Esophagus squamous epithelium (tissue), 5 donors: ENCODE measurements around the gene CD163L1. TPM values are rescaled to one million over a fixed set of nuclear protein-coding genes. Genes with fewer than 3 reads are reported as not detected.
"Not testable (repeated sequence)": the region's sequence is repeated elsewhere in the genome, so short reads cannot be mapped to it uniquely, and the experiment has no call there.

Experiments
- DNase-seq: peaks from one replicate; lab custom pipeline; 2025; lab: John Stamatoyannopoulos, UW
- H3K27ac ChIP-seq, 4 donors: fragments of 200-600 bp; sonication (generic); one replicate each; pipeline ENCODE4 v1.5.1; 2016 to 2019; ENCODE audit warnings: mild to moderate bottlenecking in 1 of 4
- H3K27me3 ChIP-seq, 4 donors: fragments of 200-600 bp; sonication (generic); 1 replicate in 3 of 4; 2 replicates in 1 of 4; pipeline versions ENCODE4 v1.5.1 to v1.6.0; 2017 to 2021; ENCODE audit warnings: antibody characterized with exemption in 1 of 4
- H3K36me3 ChIP-seq, 3 donors: fragments of 200-600 bp; sonication (generic); one replicate each; pipeline ENCODE4 v1.5.1; 2016 to 2019
- H3K4me1 ChIP-seq, 3 donors: fragments of 200-600 bp; sonication (generic); one replicate each; pipeline ENCODE4 v1.5.1; 2017 to 2019
- H3K4me3 ChIP-seq, 4 donors: fragments of 200-600 bp; sonication (generic); 1 replicate in 3 of 4; 2 replicates in 1 of 4; pipeline ENCODE4 v1.5.1; 2016 to 2019; ENCODE audit warnings: mild to moderate bottlenecking in 2 of 4, moderate library complexity in 1 of 4
- H3K9me3 ChIP-seq, 3 donors: fragments of 200-600 bp; sonication (generic); one replicate each; pipeline ENCODE4 v1.5.1; 2016 to 2019
- CTCF ChIP-seq, 6 experiments: fragments of 450-650 bp in 4 of 6; fragments of 200-600 bp in 2 of 6; sonication (generic) in 2 of 6; IDR thresholded peaks; one replicate each; pipeline ENCODE4 v1.5.1; 2016 to 2019; ENCODE audit warnings: antibody characterized with exemption in 6 of 6, mild to moderate bottlenecking in 4 of 6, moderate library complexity in 4 of 6
- POLR2A ChIP-seq, 4 donors: fragments of 450-650 bp; IDR thresholded peaks; one replicate each; pipeline ENCODE4 v1.6.1; 2017; ENCODE audit warnings: antibody characterized with exemption in 4 of 4, mild to moderate bottlenecking in 4 of 4, moderate library complexity in 3 of 4
- WGBS, 2 donors: methylation state at CpG; one replicate each; pipeline ENCODE4 v1.1.5; 2018; 5-methylcytosine and 5-hydroxymethylcytosine counted together
- intact Hi-C: fragments of 100-400 bp; cut with DNase I; formaldehyde crosslinking; loops from one replicate; pipeline ENCODE4 v1.15.0; 2022
- total RNA-seq, 4 donors: library from RNA; depleted of rRNA; stranded (reverse); fragments of >200 nt; gene quantifications; one replicate each; pipeline ENCODE4 v1.1.0, GENCODE V29; 2016
- donor health status: DM: yes; HTN: yes; CAD: no.

Gene CD163L1
- total RNA-seq, 4 donors from 2014 or later: 0.15 to 2.8 (median 1.1) TPM

DNA sequence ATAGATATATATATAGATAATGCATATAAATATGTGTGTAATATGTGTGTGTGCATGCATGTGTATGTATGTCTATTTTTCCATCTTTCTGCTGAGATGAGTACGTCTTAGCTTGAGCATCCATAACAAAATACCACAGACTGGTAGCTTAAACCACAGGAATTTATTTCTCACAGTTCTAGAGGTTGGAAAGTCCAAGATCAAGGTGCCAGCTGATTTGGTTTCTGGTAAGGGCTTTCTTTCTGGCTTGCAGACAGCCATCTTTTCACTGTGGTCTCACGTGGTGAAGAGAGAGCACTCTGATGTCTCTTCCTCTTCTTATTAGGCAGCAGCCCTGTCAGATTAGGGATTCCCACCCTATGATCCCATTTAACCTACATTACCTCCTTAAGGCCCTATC, 92.8 kb downstream of the CD163L1 start:
- H3K36me3 ChIP-seq: no peaks in the 10 kb centered on the region
- no peaks in the 10 kb centered on the region for H3K27me3 ChIP-seq
- H3K4me3 ChIP-seq: no peak overlapping the region
- 33 to 44% methylated on average over 2 of the region's 2 CpGs for WGBS, 2 donors
- H3K4me1 ChIP-seq: no peaks in the 10 kb centered on the region
- no peak for DNase-seq
- TF ChIP-seq CTCF (IDR thresholded peaks at IDR 0.05): no peak
- TF ChIP-seq POLR2A (IDR thresholded peaks at IDR 0.05): no peak
- H3K27ac ChIP-seq: no peak overlapping the region
- H3K9me3 ChIP-seq: no peaks in the 10 kb centered on the region
- intact Hi-C loops: no loop called here

DNA sequence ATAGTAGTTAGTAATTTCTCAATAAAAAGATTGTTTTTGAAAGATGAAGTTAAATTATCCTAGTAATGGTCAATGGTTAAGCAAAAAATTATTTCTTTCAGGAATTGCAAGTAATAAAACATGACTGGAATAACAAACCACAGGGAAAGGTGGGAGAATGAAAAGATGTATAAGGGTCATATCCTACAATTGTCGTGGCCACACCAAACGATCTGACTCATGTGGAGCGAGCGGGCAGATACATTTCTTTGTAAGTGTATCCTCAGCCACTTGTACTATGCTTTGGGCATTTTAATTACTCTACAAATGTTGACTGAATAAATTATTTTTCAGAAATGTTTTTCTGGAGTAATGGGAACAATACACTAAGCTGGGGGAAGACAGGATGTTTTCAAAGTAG, 94.5 kb downstream of the CD163L1 start:
- H3K27me3 ChIP-seq: no peaks in the 10 kb centered on the region
- H3K36me3 ChIP-seq: no peaks in the 10 kb centered on the region
- WGBS, 2 donors: 88 to 90% methylated on average over 4 of the region's 4 CpGs
- peaks cover 0 to 8% (median 5%) of the 10 kb centered on the region in 3 donors for H3K9me3 ChIP-seq
- no peak for TF ChIP-seq CTCF (IDR thresholded peaks at IDR 0.05)
- no peak for TF ChIP-seq POLR2A (IDR thresholded peaks at IDR 0.05)
- no peaks in the 10 kb centered on the region for H3K4me1 ChIP-seq
- no peak overlapping the region for H3K27ac ChIP-seq
- intact Hi-C loops: no loop called here
- H3K4me3 ChIP-seq: no peak overlapping the region
- DNase-seq: no peak

- Histone ChIP-seq H3K27ac (no peak overlapping the region), H3K36me3 (no peaks in the 10 kb centered on the region), H3K27me3 (no peaks in the 10 kb centered on the region), H3K4me1 (no peaks in the 10 kb centered on the region), H3K9me3 (peaks cover 0 to 14% (median 5%) of the 10 kb centered on the region in 3 donors), H3K4me3 (no peak overlapping the region)
- intact Hi-C loops: no loop called here
- DNase-seq: no peak
- TF ChIP-seq POLR2A (IDR thresholded peaks at IDR 0.05) (no peak), CTCF (IDR thresholded peaks at IDR 0.05) (no peak)
- 69 to 85% methylated on average over 6 of the region's 6 CpGs for WGBS, 2 donors
Measured at GRCh38 chr12:7346551-7347225, 97.3 kb downstream of the CD163L1 start.

DNA sequence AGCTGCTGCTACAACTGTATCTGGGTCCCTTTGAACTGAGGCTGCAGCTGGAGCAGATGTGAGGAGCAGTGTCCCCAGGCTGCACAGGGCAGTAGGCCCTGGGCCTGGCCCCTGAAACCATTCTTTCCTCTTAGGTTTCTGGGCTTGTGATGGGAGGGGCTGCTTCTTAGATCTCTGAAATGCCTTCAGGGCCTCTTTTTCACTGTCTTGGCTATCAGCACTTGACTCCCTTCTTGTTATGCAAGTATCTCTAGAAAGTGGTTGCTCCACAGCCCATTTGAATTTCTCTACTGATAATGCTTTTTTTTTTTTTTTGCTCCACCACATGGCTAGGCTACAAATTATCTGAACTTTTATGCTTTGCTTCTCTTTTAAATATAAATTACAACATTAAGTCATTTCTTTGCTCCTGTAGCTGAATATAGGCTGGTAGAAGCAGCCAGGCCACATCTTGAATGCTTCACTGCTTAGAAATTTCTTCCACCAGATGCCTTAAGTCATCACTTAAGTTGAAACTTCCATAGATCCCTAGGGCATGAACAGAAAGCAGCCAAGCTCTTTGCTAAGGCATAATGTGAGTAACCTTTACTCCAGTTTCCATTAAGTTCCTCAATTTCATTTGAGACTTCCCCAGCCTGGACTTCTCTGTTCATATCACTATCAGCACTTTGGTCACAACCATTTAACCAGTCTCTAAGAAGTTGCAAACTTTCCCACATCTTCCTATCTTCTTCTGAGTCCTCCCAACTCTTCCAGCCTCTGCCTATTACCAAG, 98.9 kb downstream of the CD163L1 start:
- Histone ChIP-seq H3K27me3 (no peaks in the 10 kb centered on the region), H3K27ac (no peak overlapping the region), H3K4me1 (no peaks in the 10 kb centered on the region), H3K4me3 (no peak overlapping the region), H3K9me3 (peaks cover 0 to 14% (median 5%) of the 10 kb centered on the region in 3 donors), H3K36me3 (no peaks in the 10 kb centered on the region)
- DNase-seq: no peak
- intact Hi-C loops: no loop called here
- TF ChIP-seq POLR2A (IDR thresholded peaks at IDR 0.05): no peak
- TF ChIP-seq CTCF (IDR thresholded peaks at IDR 0.05): no peak

DNA sequence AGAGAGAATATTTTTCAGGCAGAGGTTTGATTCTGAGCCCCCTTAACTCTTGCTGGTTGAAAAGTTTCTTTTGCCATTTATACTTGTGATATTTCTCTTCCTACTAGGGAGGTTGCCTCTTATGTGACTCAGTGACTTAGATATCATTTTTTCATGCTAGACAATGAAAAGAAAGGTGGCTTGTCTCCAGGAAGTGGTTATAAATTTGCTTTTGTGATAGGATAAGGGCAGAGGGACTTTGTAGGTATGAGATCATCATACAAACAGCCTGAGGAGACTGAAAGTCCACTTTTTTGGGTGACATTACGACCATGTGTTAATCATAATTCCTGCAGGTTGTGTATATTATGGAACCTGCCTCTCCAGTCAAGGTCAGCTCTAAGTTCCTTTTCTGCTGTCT, 104.3 kb downstream of the CD163L1 start:
- TF ChIP-seq POLR2A (IDR thresholded peaks at IDR 0.05) (no peak), CTCF (IDR thresholded peaks at IDR 0.05) (no peak)
- Histone ChIP-seq H3K4me1 (no peaks in the 10 kb centered on the region), H3K27ac (no peak overlapping the region), H3K9me3 (peaks cover 0 to 9% (median 2%) of the 10 kb centered on the region in 3 donors), H3K27me3 (no peaks in the 10 kb centered on the region), H3K36me3 (no peaks in the 10 kb centered on the region), H3K4me3 (no peak overlapping the region)
- no peak for DNase-seq
- WGBS, 2 donors: 65 to 67% methylated on average over 1 of the region's 1 CpG
- intact Hi-C loops: no loop called here

DNA sequence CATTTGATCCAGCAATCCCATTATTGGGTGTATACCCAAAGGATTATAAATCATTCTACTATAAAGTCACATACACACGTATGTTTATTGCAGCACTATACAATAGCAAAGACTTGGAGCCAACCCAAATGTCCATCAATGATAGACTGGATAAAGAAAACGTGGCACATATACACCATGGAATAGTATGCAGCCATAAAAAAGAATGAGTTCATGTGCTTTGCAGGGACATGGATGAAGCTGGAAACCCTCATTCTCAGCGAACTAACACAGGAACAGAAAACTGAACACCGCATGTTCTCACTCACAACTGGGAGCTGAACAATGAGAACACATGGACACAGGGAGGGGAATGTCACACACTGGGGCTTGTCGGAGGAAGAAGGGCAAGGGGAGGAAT, 106.2 kb downstream of the CD163L1 start:
- H3K4me1 ChIP-seq, H3K27me3 ChIP-seq, H3K36me3 ChIP-seq, H3K9me3 ChIP-seq, H3K27ac ChIP-seq, H3K4me3 ChIP-seq, DNase-seq, intact Hi-C loops: not testable (repeated sequence)
- 72 to 79% methylated on average over 5 of the region's 5 CpGs for WGBS, 2 donors
